Keratinocyte (primary cell): ENCODE results near the gene ITIH1.

Experiments used
- CTCF ChIP-seq, 3 experiments: IDR thresholded peaks in 1 of 3; conservative IDR thresholded peaks in 1 of 3; optimal IDR thresholded peaks in 1 of 3; 2 replicates in 2 of 3; 3 replicates in 1 of 3; pipeline versions ENCODE3 to v1.5.1; 2011; ENCODE audit warnings: low read length in 3 of 3, mild to moderate bottlenecking in 3 of 3, moderate library complexity in 2 of 3, control low read depth in 1 of 3, inconsistent platforms in 1 of 3; ENCODE audit not compliant: insufficient read depth in 2 of 3; ENCODE audit errors: extremely low read depth in 1 of 3
- EZH2 ChIP-seq: IDR thresholded peaks from one replicate; pipeline ENCODE4 v1.6.1; 2012; ENCODE audit warnings: inconsistent platforms, mild to moderate bottlenecking, low read length, moderate library complexity

- no peak for TF ChIP-seq CTCF (optimal IDR thresholded peaks at IDR 0.05 in 1 of 3, IDR thresholded peaks at IDR 0.05 in 1 of 3, conservative IDR thresholded peaks at IDR 0.05 in 1 of 3; ENCODE audit: extremely low read depth in 1 of 3, insufficient read depth in 2 of 3, low read length in 3 of 3)
- no peak for TF ChIP-seq EZH2
Measured at GRCh38 chr3:52817860-52818259, 40.5 kb downstream of the ITIH1 start.
